Right ventricle myocardium superior (tissue), 1 donor: ENCODE results near the gene TAF11L7. TPM values are rescaled to one million over a fixed set of nuclear protein-coding genes. Genes with fewer than 3 reads are reported as not detected.
"Not testable (repeated sequence)": the region's sequence is repeated elsewhere in the genome, so short reads cannot be mapped to it uniquely, and the experiment has no call there.

Experiments
- ATAC-seq: fragments of 200-7000 bp; cut with Tn5 transposase; one replicate; pipeline ENCODE4 v1.9.1; 2020; ENCODE audit warnings: mild to moderate bottlenecking; ENCODE audit not compliant: poor library complexity
- DNase-seq: peaks from one replicate; pipeline ENCODE4 v3.0.0-alpha.2; 2020
- intact Hi-C: fragments of 100-400 bp; cut with DNase I; formaldehyde crosslinking; loops from one replicate; pipeline ENCODE4 v1.11.2; 2022
- long read RNA-seq: library from polyadenylated mRNA; unstranded; transcript quantifications from one replicate; pipeline ENCODE4 v2.0.0, GENCODE V29; 2021
- total RNA-seq: library from RNA; stranded (reverse); fragmentation: NEBNext Ultra II Directional; extraction: Animal tissue kit (Norgen Biotek cat#: 25700); gene quantifications from one replicate; pipeline ENCODE4 v1.2.1, GENCODE V29; 2021
- donor health status: DM: no; HTN: yes; CAD: no; lungs with severe emphysema.

Gene TAF11L7
- total RNA-seq = not detected
- long read RNA-seq = 0 reads

DNA sequence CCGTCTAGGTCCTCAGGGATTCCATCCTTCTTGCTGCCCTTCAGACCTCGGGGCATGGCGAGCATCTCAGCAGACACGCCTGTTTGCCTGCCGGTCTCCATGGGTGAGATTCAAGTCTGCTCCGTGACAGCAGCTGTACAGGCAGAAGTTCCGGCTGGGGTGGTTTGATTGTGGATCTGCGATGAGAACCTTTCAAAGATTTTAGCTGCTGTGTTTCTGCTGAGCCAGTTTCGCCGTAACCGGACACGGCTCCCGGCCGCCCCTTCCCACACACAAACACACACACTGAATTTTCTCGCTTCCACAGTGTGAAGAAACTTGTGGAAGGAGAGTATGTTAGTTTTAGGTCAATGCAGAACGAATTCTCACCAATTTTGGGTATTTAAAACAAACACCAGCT lies at the start of gene TAF11L7:
TAF11L7 (minus strand) TSS at position 101 of the 400 bp plus-strand sequence.
- DNase-seq, ATAC-seq, intact Hi-C loops: not testable (repeated sequence)

- intact Hi-C loops = no loop called here
- no peak for ATAC-seq
- DNase-seq = no peak
Observed at GRCh38 chr5:17634160-17634559, 48.6 kb upstream of the TAF11L7 start, which contains the start of gene TAF11L14. TSS of gene TAF11L14 (plus strand) at chr5:17634460.

GRCh38 chr5:17631788-17632187 lies 46.2 kb upstream of the TAF11L7 start, which contains the start of gene TAF11L13:
TSS of gene TAF11L13 (plus strand) at chr5:17632088.
- DNase-seq, ATAC-seq, intact Hi-C loops: not testable (repeated sequence)

DNA sequence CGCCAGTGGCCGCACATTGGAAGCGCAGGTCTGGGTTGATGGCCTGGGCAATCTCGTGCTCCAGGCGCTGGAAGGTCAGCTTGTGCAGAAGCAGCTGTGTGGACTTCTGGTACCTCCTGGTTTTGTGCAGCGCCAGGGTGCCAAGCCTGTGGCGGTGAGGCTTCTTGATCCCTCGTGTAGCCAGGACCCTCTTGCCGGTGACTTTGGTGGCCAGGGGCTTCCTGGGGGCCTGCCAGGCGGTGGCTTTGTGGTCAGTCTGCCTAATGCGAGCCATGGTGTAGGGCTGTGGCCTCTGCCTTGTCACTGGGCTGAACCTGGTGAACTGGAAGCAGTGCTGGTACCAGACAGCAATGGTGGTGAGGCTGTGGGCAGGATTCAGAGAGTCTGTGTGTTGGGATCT lies 40.1 kb upstream of the TAF11L7 start:
- intact Hi-C loops = no loop called here
- DNase-seq = no peak
- no peak for ATAC-seq

DNA sequence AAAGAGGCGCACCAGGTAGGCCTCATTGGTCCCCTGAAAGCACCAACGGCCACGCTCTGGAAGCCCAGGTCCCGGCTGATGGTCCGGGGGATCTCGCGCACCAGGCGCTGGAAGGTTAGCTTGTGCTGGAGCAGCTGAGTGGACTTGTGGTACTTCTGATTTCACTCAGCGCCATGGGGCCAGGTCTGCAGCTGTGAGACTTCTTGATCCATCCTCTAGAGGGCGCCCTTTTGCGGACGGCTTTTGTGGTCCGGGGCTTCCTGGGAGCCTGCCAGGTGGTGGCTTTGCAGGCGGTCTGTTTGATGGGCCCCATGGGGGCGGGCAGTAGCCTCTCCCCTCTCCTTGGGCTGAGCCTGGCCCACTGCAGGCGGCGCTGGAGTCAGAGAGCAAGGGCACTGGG lies 35.1 kb upstream of the TAF11L7 start:
- ATAC-seq = no peak
- DNase-seq = no peak
- intact Hi-C loops = no loop called here

- no peak for DNase-seq
- ATAC-seq = no peak
- intact Hi-C loops = no loop called here
Observed at GRCh38 chr5:17619354-17619753, 33.8 kb upstream of the TAF11L7 start.

GRCh38 chr5:17614872-17615605 lies 29.5 kb upstream of the TAF11L7 start:
- no peak for ATAC-seq
- intact Hi-C loops = no loop called here
- no peak for DNase-seq

GRCh38 chr5:17610092-17610491 lies 24.5 kb upstream of the TAF11L7 start, which contains the start of gene TAF11L12:
TSS of gene TAF11L12 (plus strand) at chr5:17610392.
- intact Hi-C loops, ATAC-seq, DNase-seq: not testable (repeated sequence)

DNA sequence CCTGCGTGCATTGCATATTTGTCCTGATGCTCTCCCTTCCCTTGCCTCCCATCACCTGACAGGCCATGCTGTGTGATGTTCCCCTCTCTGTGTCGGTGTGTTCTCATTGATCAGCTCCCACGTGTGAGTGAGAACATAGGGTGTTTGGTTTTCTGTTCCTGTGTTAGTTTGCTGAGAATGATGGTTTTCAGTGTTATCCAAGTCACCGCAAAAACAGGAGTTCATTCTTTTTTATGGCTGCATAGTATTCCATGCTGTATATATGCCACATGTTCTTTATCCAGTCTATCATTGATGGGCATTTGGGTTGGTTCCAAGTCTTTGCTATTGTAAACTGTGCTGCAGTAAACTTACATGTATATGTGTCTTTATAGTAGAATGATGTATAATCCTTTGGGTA lies 21.9 kb upstream of the TAF11L7 start:
- ATAC-seq, intact Hi-C loops, DNase-seq: not testable (repeated sequence)

GRCh38 chr5:17604951-17605350 lies 19.4 kb upstream of the TAF11L7 start:
- no peak for ATAC-seq
- DNase-seq = no peak
- intact Hi-C loops = no loop called here

GRCh38 chr5:17603880-17604279 lies 18.3 kb upstream of the TAF11L7 start, which contains the start of gene TAF11L11:
TSS of gene TAF11L11 (plus strand) at chr5:17604183.
- DNase-seq, ATAC-seq, intact Hi-C loops: not testable (repeated sequence)

GRCh38 chr5:17597728-17598127 lies 12.2 kb upstream of the TAF11L7 start, which contains the start of gene TAF11L10:
TSS of gene TAF11L10 (minus strand) at chr5:17597828.
- intact Hi-C loops, ATAC-seq, DNase-seq: not testable (repeated sequence)

- ATAC-seq, DNase-seq, intact Hi-C loops: not testable (repeated sequence)
Observed at GRCh38 chr5:17594255-17594654, 8.7 kb upstream of the TAF11L7 start, which contains the start of gene TAF11L9. TSS of gene TAF11L9 (minus strand) at chr5:17594394.

- ATAC-seq, intact Hi-C loops: not testable (repeated sequence)
Observed at GRCh38 chr5:17590860-17591259, 5.3 kb upstream of the TAF11L7 start, which contains the start of gene TAF11L8. TSS of gene TAF11L8 (minus strand) at chr5:17590960.

More at GRCh38 chr5:17590860-17591259, 5.3 kb upstream of the TAF11L7 start, which contains the start of gene TAF11L8:
- not testable (repeated sequence) for DNase-seq

Other genes starting within 250 kb of the TAF11L7 start
- gene TAF11L2, start 87.5 kb downstream of the TAF11L7 start, total RNA-seq = not detected
- not detected for gene TAF11L3, start 67.4 kb downstream of the TAF11L7 start, total RNA-seq
- not detected for gene TAF11L4, start 64.0 kb downstream of the TAF11L7 start, total RNA-seq
- not detected for gene TAF11L5, start 60.5 kb downstream of the TAF11L7 start, total RNA-seq
- not detected for gene TAF11L6, start 57.1 kb downstream of the TAF11L7 start, total RNA-seq
- not detected for gene TAF11L8, start 5.2 kb upstream of the TAF11L7 start, total RNA-seq
- not detected for gene TAF11L9, start 8.6 kb upstream of the TAF11L7 start, total RNA-seq
- not detected for gene TAF11L10, start 12.1 kb upstream of the TAF11L7 start, total RNA-seq
- gene TAF11L11, start 18.4 kb upstream of the TAF11L7 start, total RNA-seq = not detected
- gene TAF11L12, start 24.6 kb upstream of the TAF11L7 start, total RNA-seq = not detected
- gene TAF11L13, start 46.3 kb upstream of the TAF11L7 start, total RNA-seq = not detected
- not detected for gene TAF11L14, start 48.7 kb upstream of the TAF11L7 start, total RNA-seq